Measurements from ENCODE around the gene PALM3.
A peak's percentile ranks its signal among the peaks of the same experiment; 100 is the strongest.

Gene PALM3

DNA sequence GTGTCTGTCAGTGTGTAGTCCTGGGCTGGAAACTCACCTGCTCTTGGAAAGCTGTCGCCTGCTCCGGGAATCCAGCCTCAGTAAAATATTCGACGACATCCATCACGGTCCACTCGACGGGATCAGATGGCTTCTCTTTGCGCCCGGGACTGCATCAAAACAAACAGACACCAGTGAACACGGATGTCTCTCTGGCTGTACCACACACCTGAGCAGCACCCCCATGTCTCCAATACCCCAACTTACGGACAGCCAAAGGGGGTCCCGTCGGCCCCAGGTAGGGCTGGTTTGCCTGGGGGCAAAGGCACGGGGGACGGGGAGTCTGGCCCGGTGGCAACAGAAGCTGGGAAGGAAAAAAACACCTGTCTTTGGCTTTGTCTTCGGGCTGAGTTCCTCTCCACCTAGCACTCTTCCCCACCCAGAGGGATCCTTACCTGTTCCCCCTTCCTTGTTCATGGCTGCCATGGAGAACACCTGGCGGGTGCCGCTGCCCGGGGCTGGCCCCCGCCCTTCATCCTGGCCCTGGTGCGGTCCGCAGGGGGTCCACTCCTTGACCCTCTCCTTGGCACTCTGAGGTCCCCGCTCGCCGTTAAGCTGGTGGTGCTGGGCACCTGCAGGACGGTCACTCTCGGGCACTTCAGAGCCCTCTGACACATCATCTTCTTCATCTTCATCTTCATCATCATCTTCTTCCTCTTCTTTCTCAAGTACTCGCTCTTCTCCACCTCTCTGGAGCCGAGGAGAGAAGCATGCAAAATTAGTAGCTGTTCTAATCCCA, 26.9 kb upstream of the PALM3 start:
- DNase-seq = no peak

DNA sequence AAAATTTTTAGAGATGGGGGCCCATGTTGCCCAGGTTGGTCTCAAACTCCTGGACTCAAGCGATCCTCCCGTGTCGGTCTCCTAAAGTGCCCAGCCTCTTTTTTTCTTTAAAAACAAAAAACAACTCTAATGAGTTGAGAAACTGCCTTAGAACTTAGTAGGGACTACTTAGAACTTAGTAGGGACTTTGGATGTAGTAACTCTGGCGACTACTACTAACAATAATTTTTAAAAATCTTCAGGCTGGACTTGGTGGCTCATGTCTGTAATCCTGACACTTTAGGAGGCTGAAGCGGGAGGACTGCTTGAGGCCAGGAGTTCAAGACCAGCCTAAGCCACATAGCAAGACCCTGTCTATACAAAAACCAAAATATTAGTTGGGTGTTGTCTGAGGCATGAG, 24.2 kb upstream of the PALM3 start:
- no peak for DNase-seq

DNA sequence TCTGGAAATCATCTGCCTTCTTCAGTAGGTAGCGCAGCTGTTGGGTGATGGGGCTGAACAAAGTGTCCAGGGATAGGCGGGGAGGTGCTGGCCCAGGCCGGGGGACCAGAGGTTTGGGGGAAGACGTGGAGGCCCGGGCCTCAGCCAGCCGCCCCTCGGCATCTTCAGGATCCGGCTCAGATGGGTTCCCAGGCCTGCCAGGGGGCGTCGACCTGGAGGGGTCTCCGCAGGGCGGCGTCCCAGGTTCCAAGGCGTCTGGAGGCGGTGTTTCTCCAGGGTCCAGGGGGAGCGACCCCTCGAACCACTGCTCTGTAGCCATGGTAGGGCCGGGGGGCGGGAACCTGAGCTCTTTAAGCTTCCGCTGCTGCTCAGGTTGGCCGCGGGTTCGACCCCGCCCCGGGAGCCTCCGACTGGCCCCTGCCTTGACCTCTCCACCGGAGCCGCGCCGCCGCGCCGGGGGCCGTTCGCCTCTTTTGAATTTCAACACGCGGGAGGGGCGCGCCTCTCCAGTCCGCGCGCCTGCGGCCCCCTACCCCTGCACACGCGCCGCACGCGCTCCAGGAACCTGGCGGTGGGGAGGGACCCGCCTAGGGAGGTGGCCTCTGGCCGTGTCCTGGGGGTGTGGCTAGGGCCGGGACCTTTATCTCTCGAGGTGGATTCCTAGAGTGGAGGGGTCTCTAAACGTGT, 23.6 kb upstream of the PALM3 start, which contains the start of gene C19orf67:
Gene C19orf67 (minus strand): TSS at position 475 of the 687 bp plus-strand sequence. CDS start 156 bp downstream, at position 319.
- no peak for DNase-seq

DNA sequence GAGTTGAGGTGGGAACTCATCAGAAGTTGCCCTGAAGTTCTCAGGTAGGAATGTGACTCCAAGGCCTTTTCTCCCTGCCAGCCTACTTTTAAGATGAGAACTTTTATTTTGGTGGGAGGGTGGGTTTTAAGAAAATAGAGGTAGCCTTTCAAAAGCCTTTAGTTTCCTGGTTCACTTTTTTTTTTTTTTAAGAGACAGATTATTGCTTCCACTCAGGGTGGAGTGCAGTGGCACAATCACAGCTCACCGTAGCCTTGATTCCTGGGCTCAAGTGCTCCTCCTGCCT, 20.7 kb upstream of the PALM3 start:
- DNase-seq = no peak

DNA sequence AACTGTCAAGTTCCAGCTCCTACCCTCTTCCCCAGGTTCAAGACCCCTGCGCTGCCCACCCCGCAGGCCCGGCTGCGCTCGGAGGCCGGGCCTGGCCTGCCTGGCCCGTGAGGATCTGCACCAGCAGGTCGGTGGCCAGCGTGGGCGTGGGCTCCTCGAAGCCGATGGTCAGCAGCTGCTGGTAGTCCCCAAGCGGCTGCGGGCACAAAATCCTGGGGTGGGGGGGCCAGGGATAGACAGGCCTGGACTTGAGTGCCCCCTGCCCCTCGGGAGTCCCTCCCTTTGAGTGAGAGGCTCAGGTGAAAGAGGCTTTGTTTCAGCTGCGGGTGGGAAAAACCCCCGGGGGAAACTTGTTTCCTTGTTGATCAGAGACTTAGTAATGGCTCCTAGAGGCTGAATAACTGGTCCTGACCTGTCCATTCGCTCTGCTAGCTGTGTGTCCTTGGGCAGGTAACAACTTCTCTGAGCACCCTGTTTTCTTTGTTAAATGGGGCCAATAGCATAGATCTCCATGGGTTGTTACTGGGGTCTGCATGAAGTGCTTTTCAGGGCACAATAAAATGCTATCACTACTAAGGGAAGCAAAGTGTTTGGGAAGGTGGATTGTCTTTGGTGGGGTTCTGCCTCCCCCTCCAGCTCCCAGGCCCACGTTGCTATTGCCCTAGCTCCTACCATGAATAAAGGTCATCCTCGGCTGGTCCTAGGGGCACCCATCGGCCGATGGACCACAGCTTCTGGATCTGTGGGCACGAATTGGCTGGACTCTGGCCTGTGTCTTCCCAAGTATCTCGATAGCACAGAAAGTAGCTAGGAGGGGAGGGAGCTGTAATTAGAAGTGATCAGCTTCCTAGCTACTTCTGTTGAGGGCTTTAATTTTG, 20.2 kb upstream of the PALM3 start:
- no peak for DNase-seq

DNA sequence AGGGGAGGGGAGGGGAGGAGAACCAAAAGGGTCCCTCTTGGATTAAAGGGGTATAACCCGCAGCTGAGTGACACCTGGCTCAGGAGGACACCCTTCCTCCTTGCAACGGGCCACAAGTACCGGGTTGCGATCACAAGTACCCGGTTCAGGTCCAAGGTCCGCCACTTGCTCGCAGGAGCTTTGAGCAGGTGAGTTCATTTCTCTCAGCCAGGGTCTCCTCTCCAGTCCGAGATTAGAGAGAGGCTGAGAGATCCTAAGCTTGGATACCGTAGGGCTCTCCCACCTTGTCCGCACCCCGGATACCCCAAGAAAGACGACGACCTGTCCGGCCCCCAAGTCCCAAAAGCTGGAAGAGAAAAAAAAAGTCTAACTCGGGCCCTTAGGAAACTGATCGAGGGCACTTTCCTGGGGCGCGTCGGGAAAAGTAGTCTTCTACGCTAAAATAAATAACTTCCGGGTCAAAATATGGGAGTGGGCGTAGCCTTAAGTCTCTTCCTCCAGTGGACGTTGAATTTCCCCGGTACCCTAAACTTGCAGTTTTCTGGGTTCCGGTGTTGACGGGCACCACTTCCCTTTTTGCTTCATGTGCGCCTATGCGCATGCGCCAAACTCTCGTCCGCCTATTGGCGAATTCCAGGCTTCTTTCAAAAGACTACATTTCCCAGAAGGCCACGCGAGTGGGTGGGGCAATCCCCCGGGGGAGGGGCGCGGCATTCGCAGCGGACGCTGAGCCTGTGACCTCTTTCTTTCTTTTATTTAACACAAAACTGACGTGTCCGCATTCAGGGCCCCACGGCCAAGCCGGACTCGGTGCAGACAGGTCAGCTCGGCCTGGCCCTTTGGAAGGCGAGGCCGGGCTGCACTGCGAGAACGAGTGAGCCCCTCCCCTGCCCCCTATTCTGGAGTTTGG, 19.3 kb upstream of the PALM3 start:
- peak; percentile 99 for DNase-seq

DNA sequence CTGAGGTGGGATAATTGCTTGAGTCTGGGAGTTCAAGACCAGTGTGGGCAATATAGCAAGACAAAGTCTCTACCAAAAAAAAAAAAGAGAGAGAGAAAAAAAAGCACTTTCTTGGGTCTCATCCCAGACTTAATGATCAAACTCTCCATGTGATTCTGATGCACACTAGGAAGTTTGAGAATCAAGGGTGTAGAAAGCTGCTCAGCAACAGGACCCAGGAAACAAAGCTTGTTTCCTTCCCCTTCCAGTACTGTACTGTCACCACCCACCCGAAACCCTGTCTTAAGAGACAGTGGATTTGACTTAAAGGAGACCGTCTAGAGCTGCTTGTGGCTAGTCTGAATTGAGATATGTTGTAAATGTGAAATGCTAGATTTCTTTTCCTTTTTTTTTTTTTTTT, 16.5 kb upstream of the PALM3 start:
- no peak for DNase-seq

DNA sequence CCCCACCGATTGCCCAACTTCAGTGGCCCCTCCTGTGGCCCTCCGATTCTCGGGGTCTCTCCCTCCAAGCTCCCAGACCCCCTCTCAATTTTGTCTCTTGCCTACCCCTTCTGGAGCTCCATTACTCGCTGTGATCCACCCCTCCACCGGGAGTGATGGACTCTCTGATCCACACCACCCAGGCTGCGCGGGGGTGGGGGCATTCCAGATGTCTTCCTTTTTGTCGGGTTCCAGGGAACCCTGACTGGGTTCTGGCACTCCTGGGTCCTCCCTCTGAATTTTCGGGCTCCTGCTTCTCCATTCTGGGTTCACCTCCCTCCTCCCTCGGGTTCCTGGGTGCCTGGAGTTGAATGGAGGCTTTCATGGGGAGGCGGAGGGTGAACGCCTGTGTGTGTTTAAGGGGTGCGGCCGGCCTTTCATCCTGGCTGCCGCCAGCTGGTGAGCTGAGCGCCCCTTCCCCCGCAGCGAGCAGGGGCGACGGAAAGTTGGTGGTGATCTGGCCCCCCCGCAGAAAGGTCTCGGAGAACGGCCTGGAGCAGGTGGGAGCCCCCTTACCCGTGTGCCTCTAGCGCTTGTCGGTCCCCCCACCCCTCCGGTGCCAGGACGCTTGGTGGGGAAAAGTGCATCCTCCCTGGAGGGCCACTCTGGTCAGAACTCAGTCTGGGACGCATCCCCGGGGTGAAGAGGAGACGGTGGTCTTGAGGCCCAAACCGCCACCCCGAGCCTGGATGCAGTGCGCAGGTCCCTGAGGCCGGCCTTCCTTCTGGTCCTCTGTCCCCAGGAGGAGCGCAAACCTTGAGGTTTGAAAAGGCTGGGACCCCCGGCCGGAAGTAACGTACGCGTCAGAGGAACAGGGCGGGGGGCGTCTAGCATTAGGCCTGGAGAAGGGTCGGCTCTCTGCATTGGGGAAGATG, 12.3 kb upstream of the PALM3 start:
- DNase-seq = no peak

DNA sequence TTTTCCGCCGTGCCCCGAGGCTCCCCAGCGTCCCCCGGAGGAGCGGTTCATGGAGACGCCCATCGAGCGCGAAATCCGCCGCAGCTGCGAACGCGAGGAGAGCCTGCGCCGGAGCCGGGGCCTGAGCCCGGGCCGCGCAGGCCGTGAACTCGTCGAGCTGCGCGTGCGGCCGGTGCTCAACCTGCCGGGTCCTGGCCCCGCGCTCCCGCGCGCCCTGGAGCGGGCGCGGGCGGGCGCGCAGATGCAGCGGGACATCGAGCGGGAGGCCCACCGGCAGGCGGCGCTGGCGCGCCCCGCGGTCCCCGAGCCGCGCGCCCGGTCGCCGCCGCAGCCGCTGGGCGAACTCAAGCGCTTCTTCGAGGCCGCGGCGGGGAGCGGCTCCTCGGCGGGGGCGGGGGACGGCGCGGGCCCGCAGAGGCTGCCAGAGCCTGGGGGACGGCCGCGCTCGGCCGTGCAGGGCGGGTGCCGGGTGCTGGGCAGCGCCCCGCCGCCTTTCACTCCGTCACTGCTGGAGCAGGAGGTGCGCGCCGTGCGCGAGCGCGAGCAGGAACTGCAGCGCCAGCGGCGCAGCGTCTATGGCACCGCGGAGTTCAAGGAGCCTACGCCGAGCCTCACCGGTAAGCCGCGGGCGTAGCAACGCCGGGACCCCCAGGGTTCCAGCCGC, 11.5 kb upstream of the PALM3 start:
- peak; percentile 89 for DNase-seq

DNA sequence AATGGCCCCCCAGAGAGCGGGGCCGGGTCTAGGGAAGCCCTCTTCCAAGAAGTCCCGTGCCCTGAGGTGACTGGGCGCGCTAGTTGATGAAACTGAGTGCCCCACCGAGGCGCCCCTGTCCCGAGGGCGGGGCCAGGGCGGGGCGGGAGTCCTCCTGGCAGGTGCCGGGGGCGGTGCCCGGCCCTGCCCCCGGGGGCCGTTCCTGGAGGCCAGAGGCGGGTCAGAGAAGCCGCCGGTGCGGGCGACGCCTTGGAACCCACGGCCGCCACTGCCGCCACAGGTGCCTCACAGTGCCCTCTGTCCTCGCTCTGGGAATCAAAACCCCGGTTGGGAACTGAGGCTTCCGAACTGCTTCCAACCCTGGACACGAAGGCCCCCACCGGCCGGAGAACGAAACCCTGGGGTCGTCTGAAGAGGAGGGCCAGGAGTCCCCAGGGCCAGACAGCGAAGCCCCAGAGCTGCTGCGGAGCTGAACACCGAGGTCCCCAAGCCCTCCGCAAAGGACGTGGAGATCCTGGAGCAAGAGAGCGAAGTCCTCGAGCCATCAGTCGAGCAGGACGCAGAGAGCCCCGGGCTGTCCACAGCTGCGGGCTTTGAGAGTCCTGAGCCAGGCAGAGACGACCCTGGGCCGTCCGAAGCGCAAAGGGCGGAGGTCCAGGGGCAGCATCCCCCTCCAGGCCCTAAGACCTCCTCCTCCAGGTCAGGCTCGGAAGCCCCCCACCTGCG, 10.8 kb upstream of the PALM3 start, which contains the start of gene MISP3:
Gene MISP3 (plus strand): TSS at position 252 of the 726 bp plus-strand sequence. CDS start 524 bp downstream, outside the sequence.
- DNase-seq = peak; percentile 56

DNA sequence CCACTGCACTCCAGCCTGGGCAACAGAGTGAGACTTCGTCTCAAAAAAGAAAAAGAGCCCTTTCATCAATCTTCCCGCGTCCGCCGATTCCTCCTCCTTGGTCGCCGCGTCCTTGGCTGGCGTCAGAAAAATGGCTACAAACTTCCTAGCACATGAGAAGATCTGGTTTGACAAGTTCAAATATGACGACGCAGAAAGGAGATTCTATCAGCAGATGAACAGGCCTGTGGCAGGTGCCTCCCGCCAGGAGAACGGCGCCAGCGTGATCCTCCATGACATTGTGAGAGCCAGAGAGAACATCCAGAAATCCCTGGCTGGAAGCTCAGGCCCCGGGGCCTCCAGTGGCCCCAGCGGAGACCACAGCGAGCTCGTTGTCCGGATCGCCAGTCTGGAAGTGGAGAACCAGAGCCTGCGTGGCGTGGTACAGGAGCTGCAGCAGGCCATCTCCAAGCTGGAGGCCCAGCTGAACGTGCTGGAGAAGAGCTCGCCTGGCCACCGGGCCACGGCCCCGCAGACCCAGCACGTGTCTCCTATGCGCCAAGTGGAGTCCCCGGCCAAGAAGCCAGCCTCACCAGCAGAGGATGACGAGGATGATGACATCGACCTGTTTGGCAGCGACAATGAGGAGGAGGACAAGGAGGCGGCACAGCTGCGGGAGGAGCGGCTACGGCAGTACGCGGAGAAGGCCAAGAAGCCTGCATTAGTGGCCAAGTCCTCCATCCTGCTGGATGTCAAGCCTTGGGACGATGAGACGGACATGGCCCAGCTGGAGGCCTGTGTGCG, 8.6 kb upstream of the PALM3 start:
- DNase-seq = no peak

DNA sequence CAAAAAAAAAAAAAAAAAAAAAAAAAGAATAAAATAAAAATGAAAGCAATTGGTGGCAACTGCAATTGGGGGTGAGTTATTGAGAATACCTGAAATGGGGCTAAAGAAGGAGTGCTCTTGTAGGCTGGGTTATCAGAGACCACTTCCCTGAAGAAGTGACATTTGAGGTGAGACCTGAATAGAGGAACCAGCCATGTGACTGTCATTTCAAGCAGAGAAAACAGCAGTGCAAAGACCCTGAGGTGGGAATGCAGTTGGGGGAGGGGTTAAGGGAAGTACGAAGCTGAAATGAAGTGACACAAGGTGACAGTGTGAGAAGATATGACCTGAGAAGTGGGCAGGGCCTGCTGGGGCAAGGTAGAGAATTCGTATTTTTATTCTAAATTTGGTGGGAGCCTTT, 4.3 kb upstream of the PALM3 start:
- no peak for DNase-seq

DNA sequence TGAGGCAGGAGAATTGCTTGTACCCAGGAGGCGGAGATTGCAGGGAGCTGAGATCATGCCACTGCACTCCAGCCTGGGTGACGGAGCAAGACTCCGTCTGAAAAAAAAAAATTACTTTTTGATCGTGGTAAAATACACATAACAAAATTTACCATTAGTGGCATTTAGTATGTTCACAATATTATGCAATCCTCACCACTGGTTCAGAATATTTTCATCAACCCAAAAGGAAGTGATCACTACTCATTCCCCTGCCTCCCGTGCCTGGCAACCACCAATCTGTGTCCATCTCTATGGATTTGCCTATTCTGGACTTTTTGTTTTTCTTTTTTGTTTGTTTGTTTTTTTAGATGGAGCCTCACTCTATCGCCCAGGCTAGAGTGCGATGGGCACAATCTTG, 1.2 kb upstream of the PALM3 start:
- DNase-seq = no peak

DNA sequence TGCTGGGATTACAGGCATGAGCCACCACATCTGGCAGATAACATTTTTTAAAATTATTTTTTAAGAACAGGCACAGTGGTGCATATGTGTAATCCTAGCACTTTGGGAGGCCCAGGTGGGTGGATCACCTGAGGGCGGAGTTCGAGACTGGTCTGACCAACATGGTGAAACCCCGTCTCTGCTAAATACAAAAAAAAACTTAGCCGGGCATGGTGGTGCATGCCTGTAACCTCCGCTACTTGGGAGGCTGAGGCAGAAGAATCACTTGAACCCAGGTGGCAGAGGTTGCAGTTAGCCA, 631 bp upstream of the PALM3 start:
- DNase-seq = no peak

DNA sequence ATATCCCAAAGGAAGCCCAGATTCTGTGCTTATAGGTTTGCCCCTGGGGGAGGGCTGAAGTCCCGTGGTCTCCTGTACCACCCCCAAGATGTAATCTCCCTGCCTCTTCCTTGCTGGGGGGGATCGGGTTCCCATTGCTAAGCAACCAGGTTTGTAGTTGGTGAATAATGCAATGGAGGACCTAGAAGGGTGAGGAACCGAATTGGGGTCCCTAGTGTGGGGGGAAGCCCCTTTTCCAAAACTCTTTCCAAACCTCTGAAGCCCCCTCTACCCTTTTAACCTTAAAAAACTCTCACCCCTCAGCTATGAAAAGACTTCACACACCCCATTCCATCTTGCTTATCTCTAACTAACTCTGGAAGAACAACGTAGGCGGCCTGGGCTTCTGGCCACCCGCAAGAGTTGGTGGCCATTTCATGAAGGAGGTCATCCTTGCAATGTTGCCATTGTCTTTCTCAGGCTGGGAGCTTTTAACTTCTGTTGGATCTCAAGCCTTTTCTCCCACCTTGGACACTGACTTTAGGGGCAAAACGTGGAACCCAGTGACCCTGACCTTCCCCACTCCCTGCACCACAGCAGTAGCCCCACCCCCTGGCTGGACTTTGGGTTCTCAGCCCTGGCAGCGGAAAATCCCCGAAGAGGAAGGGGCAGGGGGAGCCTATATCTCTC, 661 bp downstream of the PALM3 start:
- no peak for DNase-seq

DNA sequence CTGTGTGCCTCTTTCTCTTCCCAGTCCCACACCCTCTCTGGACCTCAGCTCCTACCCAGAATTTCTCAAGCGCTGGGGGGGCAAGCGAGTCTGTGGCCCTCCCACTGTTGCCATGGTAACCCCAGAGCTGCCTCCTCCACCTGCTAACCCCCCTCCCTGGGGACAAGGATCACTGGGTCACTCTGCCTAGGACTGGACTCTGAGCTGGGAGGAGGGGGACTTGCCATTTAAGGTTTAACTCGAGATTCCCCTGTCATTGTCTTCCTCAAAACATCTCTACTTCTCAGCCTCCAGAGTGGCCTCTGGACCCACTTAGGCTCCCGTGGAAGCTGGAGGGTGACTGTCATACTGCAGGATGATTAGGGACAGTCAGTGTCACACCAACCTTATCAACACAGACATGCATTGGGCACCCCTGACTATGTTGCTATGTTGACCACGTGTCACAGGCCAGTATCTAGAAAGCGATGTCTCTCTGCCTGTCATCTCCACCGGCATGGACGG, 2.2 kb downstream of the PALM3 start:
- no peak for DNase-seq

DNA sequence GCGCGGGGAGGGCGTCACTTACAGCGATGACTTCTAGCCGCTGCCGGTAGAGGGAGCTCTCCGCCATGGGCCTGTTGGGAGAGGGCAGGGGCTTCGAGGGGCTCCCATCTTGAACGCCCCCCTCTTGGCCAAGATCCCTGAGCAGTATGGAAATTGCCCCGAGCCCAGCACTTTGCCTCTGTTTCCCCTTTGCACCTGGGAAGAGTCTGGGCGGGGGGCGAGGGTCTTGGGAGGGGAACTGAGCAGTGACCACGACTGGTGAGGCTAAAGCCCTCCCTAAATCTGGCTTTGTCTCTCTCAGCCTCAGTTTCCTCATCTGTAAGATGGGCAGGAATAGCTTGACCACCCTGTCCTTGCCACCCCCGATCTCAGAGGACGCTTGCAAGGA, 2.8 kb downstream of the PALM3 start:
- peak; percentile 67 for DNase-seq
